Measurements from ENCODE around the gene DOC2B.
"Not testable (repeated sequence)": the region's sequence is repeated elsewhere in the genome, so short reads cannot be mapped to it uniquely, and the experiment has no call there.

The DOC2B gene

GRCh38 chr17:173166-173911 lies 8.1 kb downstream of the DOC2B start:
- Histone ChIP-seq H3K27ac (ENCODE audit: low read length) (no peak overlapping the region), H3K9me3 (ENCODE audit: control insufficient read depth in 2 of 2, low read length in 2 of 2) (no peaks in the 10 kb centered on the region), H3K27me3 (ENCODE audit: control insufficient read depth in 1 of 2, insufficient read depth in 2 of 2, low read length in 2 of 2) (peaks cover 0 to 13% of the 10 kb centered on the region in 2 donors), H3K4me1 (ENCODE audit: control insufficient read depth, insufficient read depth, low read length) (no peaks in the 10 kb centered on the region), H3K36me3 (ENCODE audit: control insufficient read depth in 2 of 2, insufficient read depth in 2 of 2, low read length in 2 of 2) (no peaks in the 10 kb centered on the region), H3K4me3 (ENCODE audit: low read length in 2 of 2) (no peak overlapping the region), H3K9ac (ENCODE audit: low read length in 2 of 2) (no peak overlapping the region)

GRCh38 chr17:172401-172800 lies 9.0 kb downstream of the DOC2B start:
- Histone ChIP-seq H3K36me3 (ENCODE audit: control insufficient read depth in 2 of 2, insufficient read depth in 2 of 2, low read length in 2 of 2) (no peaks in the 10 kb centered on the region), H3K9me3 (ENCODE audit: control insufficient read depth in 2 of 2, low read length in 2 of 2) (no peaks in the 10 kb centered on the region), H3K27me3 (ENCODE audit: control insufficient read depth in 1 of 2, insufficient read depth in 2 of 2, low read length in 2 of 2) (peaks cover 0 to 9% of the 10 kb centered on the region in 2 donors), H3K4me1 (ENCODE audit: control insufficient read depth, insufficient read depth, low read length) (no peaks in the 10 kb centered on the region), H3K27ac (ENCODE audit: low read length) (no peak overlapping the region), H3K4me3 (ENCODE audit: low read length in 2 of 2) (no peak overlapping the region), H3K9ac (ENCODE audit: low read length in 2 of 2) (no peak overlapping the region)

DNA sequence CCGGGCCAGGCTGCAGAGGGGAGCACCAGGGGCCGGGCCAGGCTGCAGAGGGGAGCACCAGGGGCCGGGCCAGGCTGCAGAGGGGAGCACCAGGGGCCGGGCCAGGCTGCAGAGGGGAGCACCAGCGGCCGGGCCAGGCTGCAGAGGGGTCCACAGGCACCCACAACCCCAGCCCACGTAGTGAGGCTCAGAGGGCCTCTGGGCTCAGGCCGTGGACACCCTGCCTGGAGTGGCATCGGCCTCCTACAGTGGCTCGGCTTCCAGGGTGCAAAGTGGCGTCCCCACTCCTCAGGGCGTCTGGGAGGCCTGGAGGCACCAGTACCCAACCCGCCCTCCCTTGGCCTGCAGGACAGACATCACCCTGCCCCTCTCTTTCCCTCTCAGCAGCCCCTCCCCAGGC lies 9.6 kb downstream of the DOC2B start:
- Histone ChIP-seq H3K36me3 (ENCODE audit: control insufficient read depth in 2 of 2, insufficient read depth in 2 of 2, low read length in 2 of 2) (no peaks in the 10 kb centered on the region), H3K4me3 (ENCODE audit: low read length in 2 of 2) (no peak overlapping the region), H3K4me1 (ENCODE audit: control insufficient read depth, insufficient read depth, low read length) (no peaks in the 10 kb centered on the region), H3K27me3 (ENCODE audit: control insufficient read depth in 1 of 2, insufficient read depth in 2 of 2, low read length in 2 of 2) (peaks cover 0 to 7% of the 10 kb centered on the region in 2 donors), H3K27ac (ENCODE audit: low read length) (no peak overlapping the region), H3K9me3 (ENCODE audit: control insufficient read depth in 2 of 2, low read length in 2 of 2) (no peaks in the 10 kb centered on the region), H3K9ac (ENCODE audit: low read length in 2 of 2) (no peak overlapping the region)

- no peaks in the 10 kb centered on the region for H3K36me3 ChIP-seq (ENCODE audit: control insufficient read depth in 2 of 2, insufficient read depth in 2 of 2, low read length in 2 of 2)
- H3K9me3 ChIP-seq (ENCODE audit: control insufficient read depth in 2 of 2, low read length in 2 of 2) = no peaks in the 10 kb centered on the region
Observed at GRCh38 chr17:170130-170670, 11.2 kb downstream of the DOC2B start.

DNA sequence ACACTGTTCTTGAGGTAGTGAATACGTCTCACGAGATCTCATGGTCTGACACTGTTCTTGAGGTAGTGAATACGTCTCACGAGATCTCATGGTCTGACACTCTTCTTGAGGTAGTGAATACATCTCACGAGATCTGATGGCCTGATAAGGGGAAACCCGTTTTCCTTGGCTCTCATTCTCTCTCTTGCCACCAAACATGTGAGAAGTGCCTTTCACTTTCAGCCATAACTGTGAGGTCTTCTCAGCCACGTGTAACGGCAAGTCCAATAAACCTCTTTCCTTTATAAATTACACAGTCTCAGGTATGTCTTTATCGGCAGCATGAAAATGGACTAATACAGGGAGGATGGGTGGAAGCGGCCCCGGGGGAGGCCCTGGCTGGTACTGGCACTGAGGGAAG lies 12.8 kb downstream of the DOC2B start:
- not testable (repeated sequence) for H3K36me3 ChIP-seq (ENCODE audit: control insufficient read depth in 2 of 2, insufficient read depth in 2 of 2, low read length in 2 of 2); H3K9me3 ChIP-seq (ENCODE audit: control insufficient read depth in 2 of 2, low read length in 2 of 2); H3K9ac ChIP-seq (ENCODE audit: low read length in 2 of 2); H3K4me1 ChIP-seq (ENCODE audit: control insufficient read depth, insufficient read depth, low read length); H3K27ac ChIP-seq (ENCODE audit: low read length); H3K4me3 ChIP-seq (ENCODE audit: low read length in 2 of 2); H3K27me3 ChIP-seq (ENCODE audit: control insufficient read depth in 1 of 2, insufficient read depth in 2 of 2, low read length in 2 of 2)

More at GRCh38 chr17:170130-170670, 11.2 kb downstream of the DOC2B start:
- Histone ChIP-seq H3K4me3 (ENCODE audit: low read length in 2 of 2) (no peak overlapping the region), H3K9ac (ENCODE audit: low read length in 2 of 2) (no peak overlapping the region), H3K27me3 (ENCODE audit: control insufficient read depth in 1 of 2, insufficient read depth in 2 of 2, low read length in 2 of 2) (peaks cover 0 to 5% of the 10 kb centered on the region in 2 donors), H3K4me1 (ENCODE audit: control insufficient read depth, insufficient read depth, low read length) (no peaks in the 10 kb centered on the region), H3K27ac (ENCODE audit: low read length) (no peak overlapping the region)

- Histone ChIP-seq H3K4me1 (ENCODE audit: control insufficient read depth, insufficient read depth, low read length) (no peaks in the 10 kb centered on the region), H3K9me3 (ENCODE audit: control insufficient read depth in 2 of 2, low read length in 2 of 2) (no peaks in the 10 kb centered on the region), H3K27me3 (ENCODE audit: control insufficient read depth in 1 of 2, insufficient read depth in 2 of 2, low read length in 2 of 2) (no peaks in the 10 kb centered on the region), H3K4me3 (ENCODE audit: low read length in 2 of 2) (no peak overlapping the region), H3K27ac (ENCODE audit: low read length) (no peak overlapping the region), H3K36me3 (ENCODE audit: control insufficient read depth in 2 of 2, insufficient read depth in 2 of 2, low read length in 2 of 2) (no peaks in the 10 kb centered on the region), H3K9ac (ENCODE audit: low read length in 2 of 2) (no peak overlapping the region)
Observed at GRCh38 chr17:165939-166338, 15.5 kb downstream of the DOC2B start.

DNA sequence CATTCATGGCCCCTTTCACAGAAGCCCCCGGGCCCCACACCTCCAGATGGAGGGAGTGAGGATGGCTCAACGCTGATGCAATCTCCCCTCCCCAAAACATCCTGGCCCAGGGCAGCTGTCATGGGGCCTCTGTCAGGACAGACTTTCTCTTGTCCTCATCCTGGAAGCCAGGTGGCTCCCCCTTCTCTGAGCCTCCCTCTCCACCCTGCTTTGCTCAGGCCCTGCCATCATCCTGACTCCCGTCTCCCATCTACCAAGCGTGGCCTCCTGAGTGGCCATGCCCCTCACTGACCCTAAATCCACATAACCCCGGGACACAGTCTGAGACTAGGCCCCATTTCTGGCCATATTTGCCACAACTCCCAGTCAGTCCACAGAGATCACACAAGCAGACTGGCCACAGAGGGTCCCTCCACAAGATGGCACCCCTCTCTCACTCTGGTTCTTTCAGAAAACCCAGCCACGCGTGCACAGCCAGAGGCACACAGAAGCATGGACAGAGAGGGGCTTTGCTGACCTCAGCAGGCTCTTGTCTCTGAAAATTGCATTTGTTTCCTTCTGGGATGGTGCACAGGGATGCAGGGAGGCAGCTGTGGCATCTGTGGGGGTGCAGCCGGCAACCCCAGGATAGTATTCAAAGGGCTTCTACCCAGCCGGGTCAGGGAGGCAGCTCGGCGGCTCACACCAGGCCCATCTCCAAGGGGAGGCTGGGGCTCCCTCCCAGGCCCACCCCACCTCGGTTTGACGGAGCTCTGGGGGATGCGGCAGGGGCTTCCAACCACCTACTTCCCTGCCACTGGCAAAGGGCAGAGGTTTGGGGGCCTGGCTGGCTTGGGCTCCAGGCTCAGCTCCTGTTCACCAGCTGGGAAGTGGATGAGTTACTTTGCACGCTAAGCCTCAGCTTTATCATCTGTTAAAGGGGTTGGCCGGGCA lies 16.9 kb downstream of the DOC2B start:
- H3K9ac ChIP-seq (ENCODE audit: low read length in 2 of 2) = no peak overlapping the region
- H3K27ac ChIP-seq (ENCODE audit: low read length) = no peak overlapping the region
- no peaks in the 10 kb centered on the region for H3K36me3 ChIP-seq (ENCODE audit: control insufficient read depth in 2 of 2, insufficient read depth in 2 of 2, low read length in 2 of 2)
- no peaks in the 10 kb centered on the region for H3K9me3 ChIP-seq (ENCODE audit: control insufficient read depth in 2 of 2, low read length in 2 of 2)
- H3K27me3 ChIP-seq (ENCODE audit: control insufficient read depth in 1 of 2, insufficient read depth in 2 of 2, low read length in 2 of 2) = no peaks in the 10 kb centered on the region
- H3K4me3 ChIP-seq (ENCODE audit: low read length in 2 of 2) = no peak overlapping the region
- no peaks in the 10 kb centered on the region for H3K4me1 ChIP-seq (ENCODE audit: control insufficient read depth, insufficient read depth, low read length)

- no peaks in the 10 kb centered on the region for H3K9me3 ChIP-seq (ENCODE audit: control insufficient read depth in 2 of 2, low read length in 2 of 2)
- no peaks in the 10 kb centered on the region for H3K4me1 ChIP-seq (ENCODE audit: control insufficient read depth, insufficient read depth, low read length)
- H3K9ac ChIP-seq (ENCODE audit: low read length in 2 of 2) = no peak overlapping the region
- no peak overlapping the region for H3K4me3 ChIP-seq (ENCODE audit: low read length in 2 of 2)
- H3K27me3 ChIP-seq (ENCODE audit: control insufficient read depth in 1 of 2, insufficient read depth in 2 of 2, low read length in 2 of 2) = no peaks in the 10 kb centered on the region
- no peaks in the 10 kb centered on the region for H3K36me3 ChIP-seq (ENCODE audit: control insufficient read depth in 2 of 2, insufficient read depth in 2 of 2, low read length in 2 of 2)
- no peak overlapping the region for H3K27ac ChIP-seq (ENCODE audit: low read length)
Observed at GRCh38 chr17:163514-164098, 17.8 kb downstream of the DOC2B start.

- H3K4me1 ChIP-seq (ENCODE audit: control insufficient read depth, insufficient read depth, low read length) = no peaks in the 10 kb centered on the region
- no peaks in the 10 kb centered on the region for H3K36me3 ChIP-seq (ENCODE audit: control insufficient read depth in 2 of 2, insufficient read depth in 2 of 2, low read length in 2 of 2)
- no peaks in the 10 kb centered on the region for H3K9me3 ChIP-seq (ENCODE audit: control insufficient read depth in 2 of 2, low read length in 2 of 2)
- no peak overlapping the region for H3K27ac ChIP-seq (ENCODE audit: low read length)
- no peak overlapping the region for H3K9ac ChIP-seq (ENCODE audit: low read length in 2 of 2)
- H3K4me3 ChIP-seq (ENCODE audit: low read length in 2 of 2) = no peak overlapping the region
- H3K27me3 ChIP-seq (ENCODE audit: control insufficient read depth in 1 of 2, insufficient read depth in 2 of 2, low read length in 2 of 2) = no peaks in the 10 kb centered on the region
Observed at GRCh38 chr17:162689-163088, 18.8 kb downstream of the DOC2B start.

DNA sequence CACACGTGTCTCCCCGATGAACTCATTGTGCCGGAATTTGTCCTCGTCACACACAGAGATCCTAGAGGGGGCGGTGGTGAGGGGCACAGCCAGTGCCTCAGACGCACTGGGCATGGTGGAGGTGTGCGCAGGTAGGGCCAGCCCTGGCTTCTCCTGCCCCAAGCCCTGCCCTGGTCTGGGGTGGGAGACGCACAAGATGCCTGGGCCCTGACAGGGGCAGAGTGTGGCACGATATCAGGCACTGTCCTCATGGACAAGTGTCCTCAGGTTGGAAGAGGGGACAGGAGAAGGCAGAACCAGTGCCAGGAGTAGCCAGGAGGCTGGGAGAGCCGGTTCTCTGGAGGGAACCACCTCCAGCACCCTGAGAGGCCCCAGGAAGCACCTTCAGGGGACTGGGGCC lies 20.0 kb downstream of the DOC2B start:
- Histone ChIP-seq H3K4me3 (ENCODE audit: low read length in 2 of 2) (no peak overlapping the region), H3K4me1 (ENCODE audit: control insufficient read depth, insufficient read depth, low read length) (no peaks in the 10 kb centered on the region), H3K27me3 (ENCODE audit: control insufficient read depth in 1 of 2, insufficient read depth in 2 of 2, low read length in 2 of 2) (no peaks in the 10 kb centered on the region), H3K9ac (ENCODE audit: low read length in 2 of 2) (no peak overlapping the region), H3K36me3 (ENCODE audit: control insufficient read depth in 2 of 2, insufficient read depth in 2 of 2, low read length in 2 of 2) (no peaks in the 10 kb centered on the region), H3K9me3 (ENCODE audit: control insufficient read depth in 2 of 2, low read length in 2 of 2) (no peaks in the 10 kb centered on the region), H3K27ac (ENCODE audit: low read length) (no peak overlapping the region)
